ENCODE results near the gene HSD11B1.

- TF ChIP-seq CTCF (IDR thresholded peaks at IDR 0.05), result no peak
- TF ChIP-seq POLR2A (IDR thresholded peaks at IDR 0.05), result no peak
Observed at GRCh38 chr1:209780268-209780667, 75.6 kb downstream of the HSD11B1 start.
